ENCODE measurements around the gene ARRB2.

DNA sequence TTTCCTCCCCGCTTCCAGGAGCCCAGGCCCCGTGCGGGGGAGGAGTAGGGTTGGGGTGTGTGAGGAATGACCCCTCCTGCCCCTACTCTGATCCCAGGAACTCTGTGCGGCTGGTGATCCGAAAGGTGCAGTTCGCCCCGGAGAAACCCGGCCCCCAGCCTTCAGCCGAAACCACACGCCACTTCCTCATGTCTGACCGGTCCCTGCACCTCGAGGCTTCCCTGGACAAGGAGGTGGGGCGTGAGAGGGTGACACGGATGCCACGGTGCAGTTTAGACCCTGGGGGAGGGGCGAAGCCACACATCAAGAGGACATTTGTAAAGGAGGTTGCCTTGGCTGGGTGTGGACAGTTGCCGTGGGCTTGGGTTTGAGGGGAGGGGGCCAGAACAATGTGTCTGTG lies 7.4 kb downstream of the ARRB2 start:
- TF ChIP-seq EZH2phosphoT487 (conservative IDR thresholded peaks at IDR 0.05; ENCODE audit: low read length): no peak
- TF ChIP-seq, protein P1, sequence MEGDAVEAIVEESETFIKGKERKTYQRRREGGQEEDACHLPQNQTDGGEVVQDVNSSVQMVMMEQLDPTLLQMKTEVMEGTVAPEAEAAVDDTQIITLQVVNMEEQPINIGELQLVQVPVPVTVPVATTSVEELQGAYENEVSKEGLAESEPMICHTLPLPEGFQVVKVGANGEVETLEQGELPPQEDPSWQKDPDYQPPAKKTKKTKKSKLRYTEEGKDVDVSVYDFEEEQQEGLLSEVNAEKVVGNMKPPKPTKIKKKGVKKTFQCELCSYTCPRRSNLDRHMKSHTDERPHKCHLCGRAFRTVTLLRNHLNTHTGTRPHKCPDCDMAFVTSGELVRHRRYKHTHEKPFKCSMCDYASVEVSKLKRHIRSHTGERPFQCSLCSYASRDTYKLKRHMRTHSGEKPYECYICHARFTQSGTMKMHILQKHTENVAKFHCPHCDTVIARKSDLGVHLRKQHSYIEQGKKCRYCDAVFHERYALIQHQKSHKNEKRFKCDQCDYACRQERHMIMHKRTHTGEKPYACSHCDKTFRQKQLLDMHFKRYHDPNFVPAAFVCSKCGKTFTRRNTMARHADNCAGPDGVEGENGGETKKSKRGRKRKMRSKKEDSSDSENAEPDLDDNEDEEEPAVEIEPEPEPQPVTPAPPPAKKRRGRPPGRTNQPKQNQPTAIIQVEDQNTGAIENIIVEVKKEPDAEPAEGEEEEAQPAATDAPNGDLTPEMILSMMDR (IDR thresholded peaks at IDR 0.05; ENCODE audit: insufficient read depth, low read length, poor library complexity, severe bottlenecking): no peak
